Fibroblast of lung (primary cell): Measurements from ENCODE around the gene GNB4. TPM values are rescaled to one million over a fixed set of nuclear protein-coding genes. Genes with fewer than 3 reads are reported as not detected.

ENCODE experiments used
- DNase-seq, 2 donors: peaks; one replicate each; pipeline versions ENCODE4 v3.0.0 to v3.0.0-alpha.2; 2010; ENCODE audit warnings: low read depth in 2 of 2
- H2AFZ ChIP-seq: 2 replicates; pipeline ENCODE4 v1.5.1; 2012; ENCODE audit warnings: low read length, control low read depth, inconsistent platforms
- H3K27ac ChIP-seq: 2 replicates; pipeline ENCODE4 v1.5.1; 2011; ENCODE audit warnings: low read length, control low read depth; ENCODE audit not compliant: insufficient read depth
- H3K27me3 ChIP-seq: 2 replicates; pipeline ENCODE4 v1.5.1; 2011; ENCODE audit warnings: mild to moderate bottlenecking, low read length; ENCODE audit not compliant: control insufficient read depth, insufficient read depth
- H3K36me3 ChIP-seq: 2 replicates; pipeline ENCODE4 v1.5.1; 2011; ENCODE audit warnings: low read length; ENCODE audit not compliant: control insufficient read depth, insufficient read depth
- H3K4me1 ChIP-seq: 2 replicates; pipeline ENCODE4 v1.5.1; 2011; ENCODE audit warnings: low read length; ENCODE audit not compliant: control insufficient read depth, insufficient read depth; ENCODE audit errors: extremely low read depth
- H3K4me2 ChIP-seq: 2 replicates; pipeline ENCODE4 v1.5.1; 2011; ENCODE audit warnings: low read length, control low read depth; ENCODE audit not compliant: insufficient read depth; ENCODE audit errors: extremely low read depth
- H3K4me3 ChIP-seq, 4 experiments: fragments of 200-600 bp in 1 of 4; sonication (generic) in 1 of 4; replicated peaks in 1 of 4; 2 replicates each; pipeline ENCODE4 v1.5.1; 2011 to 2016; ENCODE audit warnings: low read length in 4 of 4, low read depth in 3 of 4, mild to moderate bottlenecking in 3 of 4, control low read depth in 2 of 4, inconsistent platforms in 1 of 4, mixed read lengths in 1 of 4; ENCODE audit not compliant: insufficient read depth in 1 of 4; ENCODE audit errors: control extremely low read depth in 1 of 4
- H3K79me2 ChIP-seq: 2 replicates; pipeline ENCODE4 v1.5.1; 2012; ENCODE audit warnings: mild to moderate bottlenecking, low read length, inconsistent platforms; ENCODE audit not compliant: control insufficient read depth, insufficient read depth
- H3K9ac ChIP-seq: 2 replicates; pipeline ENCODE4 v1.5.1; 2011; ENCODE audit warnings: mild to moderate bottlenecking, low read length, control low read depth; ENCODE audit not compliant: insufficient read depth
- H3K9me3 ChIP-seq: 2 replicates; pipeline ENCODE4 v1.5.1; 2012; ENCODE audit warnings: low read depth, low read length; ENCODE audit not compliant: control insufficient read depth, insufficient read depth
- H4K20me1 ChIP-seq: 2 replicates; pipeline ENCODE4 v1.5.1; 2011; ENCODE audit warnings: low read length; ENCODE audit not compliant: control insufficient read depth, insufficient read depth; ENCODE audit errors: extremely low read depth
- CTCF ChIP-seq, 2 donors: IDR thresholded peaks in 1 of 2; conservative IDR thresholded peaks in 1 of 2; 1 replicate in 1 of 2; 2 replicates in 1 of 2; pipeline ENCODE4 v1.5.1; 2011 to 2012; ENCODE audit warnings: low read length in 2 of 2, control low read depth in 1 of 2, inconsistent platforms in 1 of 2, low read depth in 1 of 2, mild to moderate bottlenecking in 1 of 2
- EZH2 ChIP-seq: IDR thresholded peaks from 2 replicates; pipeline ENCODE4 v1.5.1; 2012; ENCODE audit warnings: low read length, control low read depth, mild to moderate bottlenecking; ENCODE audit errors: missing control alignments
- polyA plus RNA-seq, 2 donors: library from polyadenylated mRNA; depleted of rRNA in 1 of 2; stranded (reverse) in 1 of 2; unstranded in 1 of 2; fragments of >200 nt; gene quantifications; 2 replicates each; pipeline ENCODE4 v1.2.1, GENCODE V29; 2011 to 2012; ENCODE audit warnings: missing spikeins in 1 of 2
- total RNA-seq: library from RNA; depleted of rRNA; stranded (reverse); fragments of >200 nt; gene quantifications from 2 replicates; pipeline ENCODE4 v1.2.1, GENCODE V29; 2014

Gene GNB4
- total and polyA plus RNA-seq, 2 donors (not counting 1 experiment from before 2014, with no cell fraction given): 55.7 to 83.1 TPM

GRCh38 chr3:179375091-179375999 lies 75.9 kb downstream of the GNB4 start:
- no peak for DNase-seq
- Histone ChIP-seq H3K36me3 (peaks cover 3% of the 10 kb centered on the region), H3K4me3 (no peak overlapping the region), H3K4me2 (no peak overlapping the region), H4K20me1 (no peaks in the 10 kb centered on the region), H3K9ac (no peak overlapping the region), H3K9me3 (no peaks in the 10 kb centered on the region), H3K27ac (no peak overlapping the region), H3K4me1 (no peaks in the 10 kb centered on the region), H3K79me2 (no peaks in the 10 kb centered on the region), H2AFZ (no peak overlapping the region), H3K27me3 (no peaks in the 10 kb centered on the region)
- TF ChIP-seq EZH2 (no peak), CTCF (conservative IDR thresholded peaks at IDR 0.05 in 1 of 2, IDR thresholded peaks at IDR 0.05 in 1 of 2; ENCODE audit: low read depth in 1 of 2, low read length in 2 of 2) (no peak)

GRCh38 chr3:179373938-179374337 lies 77.3 kb downstream of the GNB4 start:
- Histone ChIP-seq H2AFZ (no peak overlapping the region), H3K4me1 (no peaks in the 10 kb centered on the region), H3K9me3 (no peaks in the 10 kb centered on the region), H3K79me2 (no peaks in the 10 kb centered on the region), H3K4me2 (no peak overlapping the region), H4K20me1 (no peaks in the 10 kb centered on the region), H3K27me3 (no peaks in the 10 kb centered on the region), H3K36me3 (peaks cover 3% of the 10 kb centered on the region), H3K4me3 (no peak overlapping the region), H3K27ac (no peak overlapping the region), H3K9ac (no peak overlapping the region)
- no peak for DNase-seq
- TF ChIP-seq CTCF (conservative IDR thresholded peaks at IDR 0.05 in 1 of 2, IDR thresholded peaks at IDR 0.05 in 1 of 2; ENCODE audit: low read depth in 1 of 2, low read length in 2 of 2) (no peak), EZH2 (no peak)

DNA sequence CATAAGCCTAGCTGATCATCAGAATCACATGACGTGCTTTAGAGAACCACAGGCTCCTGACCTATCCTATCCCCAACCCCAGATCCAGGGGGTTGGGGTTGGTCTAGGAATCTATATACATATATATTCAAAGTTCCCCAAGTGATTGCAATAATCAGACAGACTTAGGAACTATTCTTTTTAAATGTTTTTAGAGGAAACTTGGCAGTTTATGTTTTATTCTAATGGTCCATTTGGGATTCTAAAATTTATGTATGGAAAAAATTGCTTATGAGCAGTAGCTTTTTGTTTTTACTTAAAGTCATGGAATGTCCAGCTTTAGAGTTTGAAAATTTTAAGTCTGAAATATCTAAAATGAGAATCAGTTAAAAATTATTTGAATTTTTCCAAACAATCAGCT lies 81.6 kb downstream of the GNB4 start:
- H3K36me3 ChIP-seq: no peaks in the 10 kb centered on the region
- H3K27me3 ChIP-seq: no peaks in the 10 kb centered on the region
- no peak overlapping the region for H3K27ac ChIP-seq
- no peak overlapping the region for H3K4me2 ChIP-seq
- H3K9me3 ChIP-seq: no peaks in the 10 kb centered on the region
- TF ChIP-seq CTCF (conservative IDR thresholded peaks at IDR 0.05 in 1 of 2, IDR thresholded peaks at IDR 0.05 in 1 of 2; ENCODE audit: low read depth in 1 of 2, low read length in 2 of 2): no peak
- no peak for TF ChIP-seq EZH2
- H3K9ac ChIP-seq: no peak overlapping the region
- H3K79me2 ChIP-seq: no peaks in the 10 kb centered on the region
- DNase-seq: no peak
- H2AFZ ChIP-seq: no peak overlapping the region
- no peaks in the 10 kb centered on the region for H3K4me1 ChIP-seq
- no peaks in the 10 kb centered on the region for H4K20me1 ChIP-seq
- H3K4me3 ChIP-seq: no peak overlapping the region
